Esophagus squamous epithelium (tissue), 4 donors: ENCODE results near the gene TMEM254.

Source experiments
- POLR2A ChIP-seq, 4 donors: fragments of 450-650 bp; IDR thresholded peaks; one replicate each; pipeline ENCODE4 v1.6.1; 2017; ENCODE audit warnings: antibody characterized with exemption in 4 of 4, mild to moderate bottlenecking in 4 of 4, moderate library complexity in 3 of 4
- TF ChIP-seq, protein P1 (sequence below), 6 experiments: fragments of 450-650 bp in 4 of 6; fragments of 200-600 bp in 2 of 6; sonication (generic) in 2 of 6; IDR thresholded peaks; one replicate each; pipeline ENCODE4 v1.5.1; 2016 to 2019; ENCODE audit warnings: antibody characterized with exemption in 6 of 6, mild to moderate bottlenecking in 4 of 6, moderate library complexity in 4 of 6

DNA sequence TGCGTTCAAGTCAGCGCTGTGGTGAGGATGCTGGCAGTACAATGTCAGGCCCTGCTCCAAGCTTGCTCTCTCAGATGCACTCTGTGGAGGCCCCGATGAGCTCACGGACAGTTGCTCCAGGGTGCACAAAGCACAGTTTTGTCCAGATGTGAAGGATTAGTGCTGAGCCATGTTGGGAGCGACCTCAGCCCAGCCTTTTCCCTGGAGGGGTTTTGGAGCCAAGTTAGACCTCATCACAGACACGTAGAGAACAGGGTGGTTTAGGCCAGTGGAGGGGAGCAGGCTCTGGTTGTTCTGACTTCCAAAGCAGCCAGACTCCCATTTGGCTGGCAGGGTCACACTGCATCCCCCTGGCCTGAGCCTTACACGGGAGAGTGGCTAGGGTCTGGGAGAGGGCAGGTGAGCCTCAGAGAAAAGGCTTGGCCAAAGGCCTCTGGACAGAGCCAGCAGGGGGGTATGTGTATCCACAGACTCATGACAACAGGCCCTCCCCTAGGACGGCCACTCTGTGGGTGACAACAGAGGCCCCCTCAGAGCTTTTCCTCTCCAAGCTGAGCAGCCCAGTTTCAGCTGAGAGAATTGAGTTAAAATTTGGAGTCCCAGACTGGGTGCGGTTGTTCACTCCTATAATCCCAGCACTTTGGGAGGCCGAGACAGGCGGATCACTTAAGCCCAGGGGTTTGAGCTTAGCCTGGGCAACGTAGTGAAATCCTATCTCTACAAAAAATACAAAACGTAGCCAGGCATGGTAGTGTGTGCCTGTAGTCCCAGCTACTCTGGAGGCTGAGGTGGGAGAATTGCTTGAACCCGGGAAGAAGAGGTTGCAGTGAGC is 58.8 kb downstream of the TMEM254 start:
- TF ChIP-seq, protein P1, sequence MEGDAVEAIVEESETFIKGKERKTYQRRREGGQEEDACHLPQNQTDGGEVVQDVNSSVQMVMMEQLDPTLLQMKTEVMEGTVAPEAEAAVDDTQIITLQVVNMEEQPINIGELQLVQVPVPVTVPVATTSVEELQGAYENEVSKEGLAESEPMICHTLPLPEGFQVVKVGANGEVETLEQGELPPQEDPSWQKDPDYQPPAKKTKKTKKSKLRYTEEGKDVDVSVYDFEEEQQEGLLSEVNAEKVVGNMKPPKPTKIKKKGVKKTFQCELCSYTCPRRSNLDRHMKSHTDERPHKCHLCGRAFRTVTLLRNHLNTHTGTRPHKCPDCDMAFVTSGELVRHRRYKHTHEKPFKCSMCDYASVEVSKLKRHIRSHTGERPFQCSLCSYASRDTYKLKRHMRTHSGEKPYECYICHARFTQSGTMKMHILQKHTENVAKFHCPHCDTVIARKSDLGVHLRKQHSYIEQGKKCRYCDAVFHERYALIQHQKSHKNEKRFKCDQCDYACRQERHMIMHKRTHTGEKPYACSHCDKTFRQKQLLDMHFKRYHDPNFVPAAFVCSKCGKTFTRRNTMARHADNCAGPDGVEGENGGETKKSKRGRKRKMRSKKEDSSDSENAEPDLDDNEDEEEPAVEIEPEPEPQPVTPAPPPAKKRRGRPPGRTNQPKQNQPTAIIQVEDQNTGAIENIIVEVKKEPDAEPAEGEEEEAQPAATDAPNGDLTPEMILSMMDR (IDR thresholded peaks at IDR 0.05): no peak
- TF ChIP-seq POLR2A (IDR thresholded peaks at IDR 0.05): no peak
